HG03521 (cell line): ENCODE data around the gene GP5.

Experiments used
- ATAC-seq: cut with Tn5 transposase; IDR thresholded peaks from one replicate; pipeline ENCODE4 v1.9.1; 2021; ENCODE audit warnings: mild to moderate bottlenecking, moderate library complexity; ENCODE audit not compliant: unreplicated experiment

GP5 gene

GRCh38 chr3:194351952-194352536 lies 47.0 kb downstream of the GP5 start:
- no peak for ATAC-seq

DNA sequence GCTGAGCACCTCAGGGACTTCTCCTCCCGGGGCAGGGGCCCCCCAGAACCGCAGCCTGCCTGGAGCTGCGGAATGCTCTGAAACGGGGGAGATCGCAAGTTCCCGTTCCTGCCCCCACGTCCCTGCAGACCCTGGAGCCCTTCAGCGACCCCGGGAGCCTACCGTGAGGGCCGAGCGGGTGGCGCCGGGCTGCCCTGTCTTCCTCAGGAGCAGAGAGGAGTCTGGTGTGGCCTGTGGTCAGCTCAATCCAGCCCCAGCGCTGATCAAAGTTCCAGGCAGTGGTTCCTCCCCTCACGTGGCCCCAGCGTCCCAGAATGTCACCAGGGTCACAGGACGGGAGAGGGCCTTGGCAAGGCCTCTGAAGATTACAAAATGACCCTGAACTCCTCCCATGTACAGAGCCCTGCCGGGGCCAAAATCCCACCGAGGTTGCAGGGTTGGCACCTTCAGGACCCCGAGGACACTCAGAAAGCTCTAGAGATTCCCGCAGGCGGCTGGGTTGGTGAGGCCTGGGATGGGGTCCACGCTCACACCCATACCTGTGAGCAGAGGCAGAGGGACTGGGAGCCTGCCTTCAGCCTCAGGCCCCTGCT lies 47.9 kb downstream of the GP5 start, which contains the start of gene CPN2:
CPN2 (minus strand) TSS at position 249 of the 593 bp plus-strand sequence. CDS start 8,626 bp downstream, outside the sequence.
- ATAC-seq = no peak

DNA sequence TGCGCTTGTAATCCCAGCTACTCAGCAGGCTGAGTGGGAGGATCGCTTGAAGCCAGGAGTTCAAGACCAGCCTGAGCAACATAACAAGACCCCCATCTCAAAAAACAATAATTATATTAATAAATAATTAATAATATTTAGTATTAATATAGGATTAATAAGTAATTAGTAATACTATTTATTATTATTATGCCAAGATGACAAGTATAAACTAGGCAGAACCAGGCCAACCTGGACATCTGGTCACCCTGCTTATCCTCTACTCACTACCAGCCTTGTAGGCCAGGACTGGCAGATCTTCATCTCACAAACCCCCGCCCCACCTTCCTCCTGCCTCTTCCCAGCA lies 48.4 kb downstream of the GP5 start:
- no peak for ATAC-seq

GRCh38 chr3:194348354-194348753 lies 50.7 kb downstream of the GP5 start:
- ATAC-seq = no peak

GRCh38 chr3:194346621-194347020 lies 52.4 kb downstream of the GP5 start:
- ATAC-seq = no peak

DNA sequence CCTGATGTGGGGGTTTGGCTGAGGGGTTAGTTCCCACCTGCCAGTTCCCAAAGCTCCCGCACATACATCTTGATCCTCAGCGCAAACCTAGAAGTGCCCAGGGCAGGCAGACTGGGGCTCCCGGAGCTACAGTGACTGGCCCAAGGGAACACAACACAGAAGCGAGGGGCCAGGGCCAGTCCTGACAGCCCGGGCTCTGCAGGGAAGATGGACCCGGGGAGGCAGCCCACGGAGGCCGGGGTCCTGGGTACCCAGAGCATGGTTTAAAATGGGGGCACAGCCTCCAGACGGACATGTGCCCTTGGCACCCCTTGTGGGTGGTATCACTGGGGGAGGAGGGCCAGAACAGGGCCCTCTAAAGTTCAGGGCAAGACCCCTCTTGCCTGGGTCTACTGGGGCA lies 53.0 kb downstream of the GP5 start:
- no peak for ATAC-seq
